Measurements from ENCODE around the gene ABCB1. TPM values are rescaled to one million over a fixed set of nuclear protein-coding genes. Genes with fewer than 3 reads are reported as not detected.

ABCB1 gene
- total and polyA plus RNA-seq, 2 experiments from 2014 or later: 0.53 to 0.80 TPM

GRCh38 chr7:87534072-87534471, 66.6 kb downstream of the ABCB1 start:
- H3K36me3 Mint-ChIP-seq (ENCODE audit: low read depth): no peaks in the 10 kb centered on the region
- TF ChIP-seq CTCF (conservative IDR thresholded peaks at IDR 0.05; ENCODE audit: low read depth in 2 of 2) (no peak), REST (IDR thresholded peaks at IDR 0.05; ENCODE audit: unreplicated experiment) (no peak)
- DNase-seq (ENCODE audit: low spot score) (no peak), ATAC-seq (no peak)
- no peaks in the 10 kb centered on the region for H3K4me1 Mint-ChIP-seq
- no peak overlapping the region for H3K4me3 Mint-ChIP-seq
- Histone ChIP-seq H3K27ac (ENCODE audit: low read depth) (no peak overlapping the region), H3K36me3 (ENCODE audit: insufficient read depth) (no peaks in the 10 kb centered on the region), H4K20me1 (replicated peaks; ENCODE audit: insufficient read depth) (no peaks in the 10 kb centered on the region; the same call in 1 of the 2 replicates), H3K4me1 (ENCODE audit: insufficient read depth) (no peaks in the 10 kb centered on the region), H3K27me3 (ENCODE audit: insufficient read depth) (no peaks in the 10 kb centered on the region), H3K79me2 (replicated peaks; ENCODE audit: insufficient read depth) (no peaks in the 10 kb centered on the region), H3K4me2 (no peak overlapping the region), H3K4me3 (no peak overlapping the region), H3K9me2 (ENCODE audit: insufficient read depth) (no peaks in the 10 kb centered on the region), H2AFZ (no peak overlapping the region), H3F3A (replicated peaks; ENCODE audit: low read depth) (no peaks in the 10 kb centered on the region)
- H3K9me3 Mint-ChIP-seq: no peaks in the 10 kb centered on the region
- no peaks in the 10 kb centered on the region for H3K27me3 Mint-ChIP-seq (ENCODE audit: insufficient read depth, low read depth, poor library complexity)
- H3K27ac Mint-ChIP-seq: no peak overlapping the region

GRCh38 chr7:87530126-87530525, 70.6 kb downstream of the ABCB1 start:
- H3K27me3 ChIP-seq (ENCODE audit: insufficient read depth): no peaks in the 10 kb centered on the region
- Mint-ChIP-seq H3K9me3 (no peaks in the 10 kb centered on the region), H3K27ac (no peak overlapping the region), H3K27me3 (ENCODE audit: insufficient read depth, low read depth, poor library complexity) (no peaks in the 10 kb centered on the region), H3K36me3 (ENCODE audit: low read depth) (no peaks in the 10 kb centered on the region), H3K4me3 (no peak overlapping the region), H3K4me1 (peaks cover 3% of the 10 kb centered on the region; the same call in 2 of the 3 replicates)
- DNase-seq (ENCODE audit: low spot score) (no peak), ATAC-seq (no peak)
- no peak overlapping the region for H2AFZ ChIP-seq
- no peak overlapping the region for H3K4me3 ChIP-seq
- H3K9me2 ChIP-seq (ENCODE audit: insufficient read depth): no peaks in the 10 kb centered on the region
- no peaks in the 10 kb centered on the region for H3K36me3 ChIP-seq (ENCODE audit: insufficient read depth)
- H3K4me2 ChIP-seq: no peak overlapping the region
- no peak overlapping the region for H3K27ac ChIP-seq (ENCODE audit: low read depth)
- no peaks in the 10 kb centered on the region for H3K79me2 ChIP-seq (replicated peaks; ENCODE audit: insufficient read depth)
- H3K4me1 ChIP-seq (ENCODE audit: insufficient read depth): no peaks in the 10 kb centered on the region
- no peaks in the 10 kb centered on the region for H3F3A ChIP-seq (replicated peaks; ENCODE audit: low read depth)
- no peaks in the 10 kb centered on the region for H4K20me1 ChIP-seq (replicated peaks; ENCODE audit: insufficient read depth)
- TF ChIP-seq CREB1 (CRISPR knock-in tag; IDR thresholded peaks at IDR 0.05; ENCODE audit: low read depth): no peak
- no peak for TF ChIP-seq REST (IDR thresholded peaks at IDR 0.05; ENCODE audit: unreplicated experiment)
- no peak for TF ChIP-seq CTCF (conservative IDR thresholded peaks at IDR 0.05; ENCODE audit: low read depth in 2 of 2)
- TF ChIP-seq EZH2 (IDR thresholded peaks at IDR 0.05; ENCODE audit: low read depth, unreplicated experiment): no peak
- no peak for TF ChIP-seq JUNB (IDR thresholded peaks at IDR 0.05; ENCODE audit: unreplicated experiment)
- no peak for TF ChIP-seq EZH2phosphoT487 (IDR thresholded peaks at IDR 0.05; ENCODE audit: unreplicated experiment)
- TF ChIP-seq NANOG (IDR thresholded peaks at IDR 0.05; ENCODE audit: borderline replicate concordance): no peak

All from GM23338 (cell line).